ENCODE data around the gene TBC1D16.

DNA sequence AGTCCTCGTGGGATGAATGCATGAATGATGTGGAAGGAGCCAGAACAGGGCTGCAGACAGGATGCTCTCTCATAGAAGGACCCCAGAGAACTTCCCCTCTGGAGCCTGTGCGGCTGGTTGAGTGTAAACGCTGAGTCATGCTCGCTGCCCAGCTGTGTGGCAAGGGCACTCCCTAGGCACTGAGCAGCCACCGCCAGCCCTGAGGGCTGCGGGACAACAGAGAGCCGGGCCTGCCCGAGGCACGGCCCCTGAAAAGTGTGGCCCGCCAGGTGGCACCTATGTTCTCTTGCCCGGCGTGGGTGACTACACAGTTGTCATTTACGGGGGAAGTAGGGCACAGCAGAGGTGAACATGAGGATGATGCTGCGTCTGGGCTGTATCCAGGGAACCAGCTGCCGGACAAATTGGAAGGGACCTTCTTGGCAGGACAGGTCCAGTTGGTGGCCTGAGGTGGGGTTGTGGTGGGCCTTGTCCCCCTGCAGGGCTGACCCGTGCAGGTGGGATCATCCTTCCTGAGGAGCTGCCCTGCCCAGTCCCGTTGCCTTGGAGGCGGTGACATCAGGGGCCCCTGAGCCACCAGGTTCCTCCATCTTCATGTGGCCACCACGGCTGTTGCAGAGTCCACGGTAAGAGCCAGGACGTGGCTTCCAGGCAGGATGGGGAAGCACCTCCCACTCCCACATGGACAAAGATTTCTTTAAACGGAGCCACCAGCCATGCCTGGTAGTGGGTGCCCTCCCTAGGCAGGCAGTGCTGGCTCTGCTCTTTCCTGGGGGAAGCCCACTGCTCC, 101.6 kb downstream of the TBC1D16 start:
- TF ChIP-seq POLR2A (IDR thresholded peaks at IDR 0.05), result no peak
- TF ChIP-seq, protein P1, sequence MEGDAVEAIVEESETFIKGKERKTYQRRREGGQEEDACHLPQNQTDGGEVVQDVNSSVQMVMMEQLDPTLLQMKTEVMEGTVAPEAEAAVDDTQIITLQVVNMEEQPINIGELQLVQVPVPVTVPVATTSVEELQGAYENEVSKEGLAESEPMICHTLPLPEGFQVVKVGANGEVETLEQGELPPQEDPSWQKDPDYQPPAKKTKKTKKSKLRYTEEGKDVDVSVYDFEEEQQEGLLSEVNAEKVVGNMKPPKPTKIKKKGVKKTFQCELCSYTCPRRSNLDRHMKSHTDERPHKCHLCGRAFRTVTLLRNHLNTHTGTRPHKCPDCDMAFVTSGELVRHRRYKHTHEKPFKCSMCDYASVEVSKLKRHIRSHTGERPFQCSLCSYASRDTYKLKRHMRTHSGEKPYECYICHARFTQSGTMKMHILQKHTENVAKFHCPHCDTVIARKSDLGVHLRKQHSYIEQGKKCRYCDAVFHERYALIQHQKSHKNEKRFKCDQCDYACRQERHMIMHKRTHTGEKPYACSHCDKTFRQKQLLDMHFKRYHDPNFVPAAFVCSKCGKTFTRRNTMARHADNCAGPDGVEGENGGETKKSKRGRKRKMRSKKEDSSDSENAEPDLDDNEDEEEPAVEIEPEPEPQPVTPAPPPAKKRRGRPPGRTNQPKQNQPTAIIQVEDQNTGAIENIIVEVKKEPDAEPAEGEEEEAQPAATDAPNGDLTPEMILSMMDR (IDR thresholded peaks at IDR 0.05), result peak in 2 of 6 experiments; percentile 21 to 29

Data from Peyer's patch (tissue), 4 donors.